ENCODE measurements around the gene TPP2.

DNA sequence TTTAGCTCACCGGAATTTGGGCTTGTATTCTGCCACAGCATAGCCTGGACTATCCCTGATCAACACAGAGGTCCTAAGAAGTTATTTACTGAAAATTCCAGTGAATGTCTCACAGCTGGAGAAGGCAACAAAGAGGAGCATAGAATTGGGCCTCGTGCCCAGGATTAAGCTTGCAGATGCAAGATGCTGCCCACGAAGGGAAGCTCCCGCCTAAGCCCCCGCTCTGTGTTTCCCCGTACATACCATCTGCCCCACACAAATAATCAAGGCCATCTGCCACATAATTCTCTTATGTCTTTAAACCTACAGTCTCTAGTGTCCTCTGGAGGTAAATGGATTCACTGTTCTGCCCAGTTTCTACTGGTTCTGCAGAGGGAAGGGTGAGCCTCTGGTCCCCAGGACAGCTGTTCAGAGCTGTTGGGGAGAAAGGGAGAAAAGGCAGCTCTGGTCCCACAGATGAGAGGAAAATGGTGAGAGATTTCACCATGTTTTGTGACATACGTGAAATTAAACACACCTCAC lies 7.4 kb upstream of the TPP2 start:
- TF ChIP-seq, protein P1, sequence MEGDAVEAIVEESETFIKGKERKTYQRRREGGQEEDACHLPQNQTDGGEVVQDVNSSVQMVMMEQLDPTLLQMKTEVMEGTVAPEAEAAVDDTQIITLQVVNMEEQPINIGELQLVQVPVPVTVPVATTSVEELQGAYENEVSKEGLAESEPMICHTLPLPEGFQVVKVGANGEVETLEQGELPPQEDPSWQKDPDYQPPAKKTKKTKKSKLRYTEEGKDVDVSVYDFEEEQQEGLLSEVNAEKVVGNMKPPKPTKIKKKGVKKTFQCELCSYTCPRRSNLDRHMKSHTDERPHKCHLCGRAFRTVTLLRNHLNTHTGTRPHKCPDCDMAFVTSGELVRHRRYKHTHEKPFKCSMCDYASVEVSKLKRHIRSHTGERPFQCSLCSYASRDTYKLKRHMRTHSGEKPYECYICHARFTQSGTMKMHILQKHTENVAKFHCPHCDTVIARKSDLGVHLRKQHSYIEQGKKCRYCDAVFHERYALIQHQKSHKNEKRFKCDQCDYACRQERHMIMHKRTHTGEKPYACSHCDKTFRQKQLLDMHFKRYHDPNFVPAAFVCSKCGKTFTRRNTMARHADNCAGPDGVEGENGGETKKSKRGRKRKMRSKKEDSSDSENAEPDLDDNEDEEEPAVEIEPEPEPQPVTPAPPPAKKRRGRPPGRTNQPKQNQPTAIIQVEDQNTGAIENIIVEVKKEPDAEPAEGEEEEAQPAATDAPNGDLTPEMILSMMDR (optimal IDR thresholded peaks at IDR 0.05 in 1 of 3, IDR thresholded peaks at IDR 0.05 in 1 of 3, conservative IDR thresholded peaks at IDR 0.05 in 1 of 3; ENCODE audit: extremely low read depth in 1 of 3, insufficient read depth in 2 of 3, low read length in 3 of 3) = no peak
- no peak for TF ChIP-seq EZH2 (IDR thresholded peaks at IDR 0.05; ENCODE audit: low read length)
